ENCODE measurements around the gene GPSM3. TPM values are rescaled to one million over a fixed set of nuclear protein-coding genes. Genes with fewer than 3 reads are reported as not detected.

GPSM3 gene
- total and polyA plus RNA-seq, 2 of the 13 experiments (the other 11 are each of a cell fraction or from before 2014, with no cell fraction given), result 0.18 to 6.2 TPM

- TF ChIP-seq ZNF333 (CRISPR knock-in tag; IDR thresholded peaks at IDR 0.05; ENCODE audit: borderline replicate concordance) (0 out of 2 replicates have a peak, but pooled peaks have one; percentile 9), MAFK (conservative IDR thresholded peaks at IDR 0.05 in 1 of 2, IDR thresholded peaks at IDR 0.05 in 1 of 2; ENCODE audit: low read length in 2 of 2) (no peak), STAT6 (CRISPR knock-in tag; IDR thresholded peaks at IDR 0.05; ENCODE audit: borderline replicate concordance) (no peak), ZNF660 (CRISPR knock-in tag; IDR thresholded peaks at IDR 0.05; ENCODE audit: borderline replicate concordance, low read depth) (peak; percentile 83; the same call in 1 of the 2 replicates), SKI (IDR thresholded peaks at IDR 0.05; ENCODE audit: partially characterized antibody) (peak; percentile 3), ARNT (IDR thresholded peaks at IDR 0.05) (no peak), ZNF597 (CRISPR knock-in tag; IDR thresholded peaks at IDR 0.05) (no peak), ZBTB43 (CRISPR knock-in tag; conservative IDR thresholded peaks at IDR 0.05) (no peak), ZNF740 (CRISPR knock-in tag; IDR thresholded peaks at IDR 0.05) (peak; percentile 86), KLF16 (CRISPR knock-in tag; IDR thresholded peaks at IDR 0.05) (no peak), ZNF460 (CRISPR knock-in tag; IDR thresholded peaks at IDR 0.05; ENCODE audit: borderline replicate concordance) (no peak), NAIF1 (CRISPR knock-in tag; IDR thresholded peaks at IDR 0.05; ENCODE audit: borderline replicate concordance) (no peak), ZNF567 (CRISPR knock-in tag; IDR thresholded peaks at IDR 0.05; ENCODE audit: borderline replicate concordance) (0 out of 2 replicates have a peak, but pooled peaks have one; percentile 35), ZBTB38 (CRISPR knock-in tag; IDR thresholded peaks at IDR 0.05) (peak; percentile 97), ZNF432 (CRISPR knock-in tag; IDR thresholded peaks at IDR 0.05; ENCODE audit: borderline replicate concordance) (no peak), RNF219 (CRISPR knock-in tag; IDR thresholded peaks at IDR 0.05) (no peak), RFX5 (IDR thresholded peaks at IDR 0.05; ENCODE audit: low read depth, low read length) (no peak), ZNF674 (CRISPR knock-in tag; IDR thresholded peaks at IDR 0.05; ENCODE audit: low read depth) (no peak), ZNF577 (CRISPR knock-in tag; IDR thresholded peaks at IDR 0.05; ENCODE audit: borderline replicate concordance, low read depth) (no peak), ZNF878 (CRISPR knock-in tag; IDR thresholded peaks at IDR 0.05) (no peak), RFX3 (CRISPR knock-in tag; IDR thresholded peaks at IDR 0.05) (no peak)
These were observed 4.5 kb upstream of the GPSM3 start (continued) for GRCh38 chr6:32196682-32197616.
